HepG2 (cell line): ENCODE data around the gene CREG2. TPM values are rescaled to one million over a fixed set of nuclear protein-coding genes. Genes with fewer than 3 reads are reported as not detected.

ENCODE experiments used
- ATAC-seq: fragments of 200-7000 bp; cut with Tn5 transposase; 3 replicates; pipeline ENCODE4 v1.9.1; 2020; ENCODE audit warnings: mild to moderate bottlenecking, moderate library complexity
- BruUV-seq: library from RNA; stranded (reverse); fragments of 400-500 nt; replicated peaks from 2 replicates; lab custom pipeline; 2021; lab: Mats Ljungman, UMichigan
- CTCF ChIA-PET: fragments of 300-600 bp; formaldehyde crosslinking; extraction: SDS; loops from one replicate; lab custom pipeline; 2021; ENCODE audit warnings: low total read pairs, inconsistent platforms, low intra/inter-chr PET ratio; lab: Yijun Ruan, JAX
- POLR2A ChIA-PET: fragments of 350-600 bp; sonication (Branson Sonifier 250); formaldehyde crosslinking; loops from one replicate; lab custom pipeline; 2020; ENCODE audit warnings: antibody characterized with exemption, inconsistent platforms; lab: Yijun Ruan, JAX
- DNase-seq: peaks from one replicate; pipeline ENCODE4 v3.0.0-alpha.2; 2015; ENCODE audit warnings: low spot score
- FAIRE-seq: peaks from 3 replicates; lab custom pipeline; 2011; peaks lifted over from hg19 to GRCh38; lab: Jason Lieb, UNC
- H2AFZ ChIP-seq: one replicate; pipeline ENCODE4 v1.6.1; 2011; ENCODE audit warnings: low read length, inconsistent platforms
- H3K27ac ChIP-seq: fragments of 300-600 bp; 3 replicates; pipeline ENCODE4 v1.8.0; 2011; ENCODE audit warnings: mixed run types, mild to moderate bottlenecking, mixed read lengths, low read length, inconsistent platforms; ENCODE audit not compliant: insufficient read depth; ENCODE audit errors: extremely low read length
- H3K27me3 ChIP-seq, 2 experiments: fragments of 200-600 bp in 1 of 2; 2 replicates in 1 of 2; 3 replicates in 1 of 2; pipeline versions ENCODE4 v1.6.0 to v1.8.0; 2011; ENCODE audit warnings: low read length in 2 of 2, mild to moderate bottlenecking in 2 of 2, moderate library complexity in 2 of 2, inconsistent platforms in 1 of 2; ENCODE audit not compliant: insufficient read depth in 2 of 2, control insufficient read depth in 1 of 2
- H3K36me3 ChIP-seq, 2 experiments: fragments of 200-600 bp in 1 of 2; replicated peaks in 1 of 2; 2 replicates in 1 of 2; 3 replicates in 1 of 2; pipeline versions ENCODE4 v1.5.1 to v1.8.0; 2011; ENCODE audit warnings: low read length in 2 of 2, inconsistent platforms in 1 of 2; ENCODE audit not compliant: insufficient read depth in 2 of 2, control insufficient read depth in 1 of 2
- H3K4me1 ChIP-seq: 2 replicates; pipeline ENCODE4 v1.5.1; 2012; ENCODE audit warnings: low read length, inconsistent platforms; ENCODE audit not compliant: insufficient read depth
- H3K4me2 ChIP-seq: 2 replicates; pipeline ENCODE4 v1.6.0; 2011; ENCODE audit warnings: low read depth, low read length, inconsistent platforms
- H3K4me3 ChIP-seq, 3 experiments: fragments of 200-600 bp in 1 of 3; sonication (generic), shearing (Covaris generic) in 1 of 3; replicated peaks in 1 of 3; 2 replicates each; pipeline ENCODE4 v1.5.1; 2011 to 2016; ENCODE audit warnings: low read length in 3 of 3, inconsistent platforms in 2 of 3, low read depth in 2 of 3, mild to moderate bottlenecking in 2 of 3, control low read depth in 1 of 3, mixed read lengths in 1 of 3; ENCODE audit not compliant: insufficient read depth in 1 of 3
- H3K79me2 ChIP-seq: one replicate; pipeline ENCODE4 v1.6.1; 2011; ENCODE audit warnings: low read length, inconsistent platforms; ENCODE audit not compliant: insufficient read depth
- H3K9ac ChIP-seq: 2 replicates; pipeline ENCODE4 v1.6.0; 2011; ENCODE audit warnings: mild to moderate bottlenecking, low read depth, low read length, inconsistent platforms; ENCODE audit not compliant: insufficient read depth
- H3K9me3 ChIP-seq: 2 replicates; pipeline ENCODE4 v1.5.1; 2012; ENCODE audit warnings: mild to moderate bottlenecking, low read length
- H4K20me1 ChIP-seq: 2 replicates; pipeline ENCODE4 v1.6.0; 2011; ENCODE audit warnings: inconsistent platforms, mild to moderate bottlenecking, low read length, moderate library complexity; ENCODE audit not compliant: insufficient read depth
- ELF4 ChIP-seq: sonication (generic); formaldehyde crosslinking; IDR thresholded peaks from 2 replicates; pipeline ENCODE4 v1.5.0; 2020; ENCODE audit warnings: missing genetic modification reagents, mild to moderate bottlenecking, moderate library complexity, borderline replicate concordance
- HMG20B ChIP-seq: conservative IDR thresholded peaks from 2 replicates; pipeline ENCODE4 v1.6.1; 2016; ENCODE audit warnings: missing genetic modification reagents, missing compliant biosample characterization
- HNRNPLL ChIP-seq: fragments of 200-400 bp; formaldehyde crosslinking; IDR thresholded peaks from 2 replicates; pipeline ENCODE4 v1.6.1; 2017; ENCODE audit warnings: mild to moderate bottlenecking, low read depth, low read length; ENCODE audit not compliant: poor library complexity, severe bottlenecking
- IRF2 ChIP-seq: IDR thresholded peaks from 2 replicates; pipeline ENCODE4 v1.6.1; 2018; ENCODE audit warnings: missing genetic modification reagents, missing compliant biosample characterization
- MEF2D ChIP-seq: sonication (generic); formaldehyde crosslinking; IDR thresholded peaks from 2 replicates; pipeline ENCODE4 v1.5.1; 2020; ENCODE audit warnings: mild to moderate bottlenecking, missing genetic modification reagents
- PAF1 ChIP-seq: IDR thresholded peaks from 2 replicates; pipeline ENCODE4 v1.6.1; 2016; ENCODE audit warnings: missing genetic modification reagents, missing compliant biosample characterization
- PAWR ChIP-seq: sonication (generic); formaldehyde crosslinking; IDR thresholded peaks from 2 replicates; pipeline ENCODE4 v1.4.0; 2020; ENCODE audit warnings: missing genetic modification reagents, mild to moderate bottlenecking, borderline replicate concordance
- SETDB1 ChIP-seq: sonication (generic); formaldehyde crosslinking; IDR thresholded peaks from 2 replicates; pipeline ENCODE4 v1.5.1; 2020; ENCODE audit warnings: missing genetic modification reagents, mild to moderate bottlenecking, borderline replicate concordance
- SIX1 ChIP-seq: sonication (generic); formaldehyde crosslinking; IDR thresholded peaks from 2 replicates; pipeline ENCODE4 v1.4.0; 2020; ENCODE audit warnings: missing genetic modification reagents, borderline replicate concordance
- THAP8 ChIP-seq: sonication (generic); formaldehyde crosslinking; IDR thresholded peaks from 2 replicates; pipeline ENCODE4 v1.5.1; 2020; ENCODE audit warnings: missing genetic modification reagents, mild to moderate bottlenecking, borderline replicate concordance
- TIGD3 ChIP-seq: sonication (generic); formaldehyde crosslinking; IDR thresholded peaks from 2 replicates; pipeline ENCODE4 v1.5.1; 2020; ENCODE audit warnings: mild to moderate bottlenecking, missing genetic modification reagents, borderline replicate concordance
- ZBTB7B ChIP-seq: sonication (generic); formaldehyde crosslinking; IDR thresholded peaks from 2 replicates; pipeline ENCODE4 v1.4.0; 2020; ENCODE audit warnings: missing genetic modification reagents
- ZMAT5 ChIP-seq: sonication (generic); formaldehyde crosslinking; IDR thresholded peaks from 2 replicates; pipeline ENCODE4 v1.5.0; 2020; ENCODE audit warnings: mild to moderate bottlenecking, low read depth, missing genetic modification reagents, borderline replicate concordance
- ZNF12 ChIP-seq: sonication (generic); formaldehyde crosslinking; IDR thresholded peaks from 2 replicates; pipeline ENCODE4 v1.5.0; 2020; ENCODE audit warnings: missing genetic modification reagents
- ZNF672 ChIP-seq: sonication (generic); formaldehyde crosslinking; IDR thresholded peaks from 2 replicates; pipeline ENCODE4 v1.8.1; 2022; ENCODE audit warnings: missing genetic modification reagents
- ZNF704 ChIP-seq: sonication (generic); formaldehyde crosslinking; IDR thresholded peaks from 2 replicates; pipeline ENCODE4 v1.8.1; 2023; ENCODE audit warnings: mild to moderate bottlenecking, inconsistent platforms, moderate library complexity, missing genetic modification reagents, borderline replicate concordance
- ZNF773 ChIP-seq: sonication (generic); formaldehyde crosslinking; IDR thresholded peaks from 2 replicates; pipeline ENCODE4 v1.4.0; 2020; ENCODE audit warnings: missing genetic modification reagents, borderline replicate concordance
- ZNF839 ChIP-seq: sonication (generic); formaldehyde crosslinking; IDR thresholded peaks from 2 replicates; pipeline ENCODE4 v1.4.0; 2020; ENCODE audit warnings: missing genetic modification reagents, mild to moderate bottlenecking, borderline replicate concordance
- WGBS: methylation state at CpG from one replicate; pipeline ENCODE4 v1.1.6; 2017; ENCODE audit warnings: low lambda C conversion rate; 5-methylcytosine and 5-hydroxymethylcytosine counted together
- in situ Hi-C: cut with HindIII; loops from 2 replicates; pipeline ENCODE4 v1.10.0; 2017; ENCODE audit warnings: low pct_unique_long_range_greater_than_20kb; ENCODE audit not compliant: extremely low pct_ligation_motif_present
- intact Hi-C: fragments of 100-400 bp; cut with micrococcal nuclease; formaldehyde crosslinking; loops from one replicate; pipeline ENCODE4 v1.10.0; 2022; ENCODE audit not compliant: unreplicated experiment
- polyA plus RNA-seq, 8 experiments: library from polyadenylated mRNA; depleted of rRNA in 3 of 8; stranded (reverse) in 7 of 8; unstranded in 1 of 8; fragments of >200 nt; fragmentation: Illumina TruSeq in 4 of 8; extraction: Trizol in 4 of 8; gene quantifications; 2 replicates each; pipeline versions ENCODE4 v1.2.1 to v1.2.3, GENCODE V29; 2011 to 2016; ENCODE audit warnings: low read depth in 4 of 8, missing spikeins in 1 of 8, mixed read lengths in 1 of 8; ENCODE audit not compliant: insufficient read depth in 1 of 8
- total RNA-seq, 5 experiments: library from RNA; depleted of rRNA; stranded (reverse); fragments of >200 nt; fragmentation: Illumina TruSeq; extraction: Trizol; gene quantifications; 2 replicates each; pipeline ENCODE4 v1.2.3, GENCODE V29; 2016; ENCODE audit warnings: low read depth in 1 of 5

CREG2 gene
- total and polyA plus RNA-seq, 2 of the 13 experiments (the other 11 are each of a cell fraction or from before 2014, with no cell fraction given): 0.18 to 0.26 TPM

GRCh38 chr2:101308432-101309210 lies 78.7 kb downstream of the CREG2 start, which contains the start of gene RNF149:
Gene RNF149, minus strand, starts transcription at chr2:101308701. Its CDS starts 113 bp downstream, at chr2:101308588.
- peaks cover 32% of the 10 kb centered on the region for H4K20me1 ChIP-seq
- 5% methylated on average over 15 of the region's 76 CpGs for WGBS
- H3K4me3 ChIP-seq: peak within 1 kb of the TSS; percentile 76 to 95 (median 93)
- peak; percentile 88 for DNase-seq
- H3K4me1 ChIP-seq: peaks cover 65% of the 10 kb centered on the region
- peaks cover 0 to 11% of the 10 kb centered on the region in 2 experiments; a peak in 1 of 5 replicates for H3K36me3 ChIP-seq
- H3K27me3 ChIP-seq: no peaks in the 10 kb centered on the region; a peak in 1 of 5 replicates
- POLR2A ChIA-PET: interaction anchor here (0.6 to 4.0 kb wide), 21 partner anchors 9 to 848 kb away, joined by 3 to 37 read pairs (median 5); partner anchors contain the start of gene CNOT11
- H2AFZ ChIP-seq: peak within 1 kb of the TSS; percentile 58
- FAIRE-seq: peak; percentile 47
- H3K27ac ChIP-seq: peak within 1 kb of the TSS; percentile 85
- peaks cover 48% of the 10 kb centered on the region for H3K79me2 ChIP-seq
- in situ Hi-C loops: no loop called here
- peak within 1 kb of the TSS; percentile 98 for H3K9ac ChIP-seq
- H3K9me3 ChIP-seq: no peaks in the 10 kb centered on the region
- intact Hi-C loops: loop anchor here (1.0 to 5.0 kb wide), 3 partner anchors 11 to 34 kb away; no protein-coding TSS in a partner anchor
- peak; percentile 86 for ATAC-seq
- CTCF ChIA-PET: no interaction called here
- BruUV-seq: no TSS peak
- peak within 1 kb of the TSS; percentile 82 for H3K4me2 ChIP-seq
- TF ChIP-seq MEF2D (CRISPR knock-in tag) (peak; percentile 84), ELF4 (peak; percentile 91; the same call in 1 of the 2 replicates), ZNF773 (peak; percentile 86; the same call in 1 of the 2 replicates), PAF1 (no peak), ZNF839 (CRISPR knock-in tag) (peak; percentile 98), ZNF704 (peak; percentile 91; the same call in 1 of the 2 replicates), PAWR (CRISPR knock-in tag) (peak; percentile 95), HNRNPLL (peak; percentile 93), SETDB1 (CRISPR knock-in tag) (no peak), ZMAT5 (CRISPR knock-in tag) (no peak), HMG20B (CRISPR knock-in tag) (peak; percentile 83), THAP8 (peak; percentile 14; the same call in 1 of the 2 replicates), IRF2 (CRISPR knock-in tag) (peak; percentile 95), SIX1 (CRISPR knock-in tag) (no peak), ZNF672 (CRISPR knock-in tag) (peak; percentile 24), ZNF12 (CRISPR knock-in tag) (peak; percentile 73), TIGD3 (CRISPR knock-in tag) (no peak), ZBTB7B (peak; percentile 99)
